Osteocyte (in vitro differentiated cells): ENCODE results near the gene PRKCH. TPM values are rescaled to one million over a fixed set of nuclear protein-coding genes. Genes with fewer than 3 reads are reported as not detected.

Source experiments
- DNase-seq: peaks from one replicate; pipeline ENCODE4 v3.0.0; 2021; ENCODE audit warnings: mixed read lengths; ENCODE audit not compliant: unreplicated experiment; ENCODE audit errors: extremely low spot score
- H3K27ac Mint-ChIP-seq: one replicate; pipeline ENCODE4 v1.8.0; 2021; ENCODE audit warnings: mild to moderate bottlenecking, mixed read lengths; ENCODE audit not compliant: unreplicated experiment
- H3K27me3 Mint-ChIP-seq: one replicate; pipeline ENCODE4 v1.8.0; 2021; ENCODE audit warnings: mixed read lengths; ENCODE audit not compliant: unreplicated experiment
- H3K36me3 Mint-ChIP-seq: one replicate; pipeline ENCODE4 v1.8.0; 2021; ENCODE audit warnings: mixed read lengths; ENCODE audit not compliant: unreplicated experiment
- H3K4me1 Mint-ChIP-seq: one replicate; pipeline ENCODE4 v1.8.0; 2021; ENCODE audit warnings: mixed read lengths; ENCODE audit not compliant: unreplicated experiment
- H3K4me3 Mint-ChIP-seq: one replicate; pipeline ENCODE4 v1.8.0; 2021; ENCODE audit warnings: mild to moderate bottlenecking, moderate library complexity, mixed read lengths; ENCODE audit not compliant: unreplicated experiment
- H3K9me3 Mint-ChIP-seq: one replicate; pipeline ENCODE4 v1.8.0; 2021; ENCODE audit warnings: mixed read lengths; ENCODE audit not compliant: unreplicated experiment
- CTCF ChIP-seq: fragments of 200-600 bp; sonication (generic); IDR thresholded peaks from 2 replicates; pipeline ENCODE4 v1.5.0; 2021; ENCODE audit warnings: antibody characterized with exemption, mild to moderate bottlenecking, moderate library complexity
- total RNA-seq: library from RNA; stranded (reverse); gene quantifications from 2 replicates; pipeline ENCODE4 v1.2.1, GENCODE V29; 2021

PRKCH gene
- total RNA-seq, 1 donor from 2014 or later = 10.6 TPM

GRCh38 chr14:61329478-61330051 lies 8.2 kb downstream of the PRKCH start:
- no peak for DNase-seq
- Mint-ChIP-seq H3K36me3 (no peaks in the 10 kb centered on the region), H3K4me1 (peaks cover 3% of the 10 kb centered on the region), H3K9me3 (peaks cover 4% of the 10 kb centered on the region), H3K4me3 (no peak overlapping the region), H3K27me3 (peaks cover 3% of the 10 kb centered on the region), H3K27ac (no peak overlapping the region)
- TF ChIP-seq CTCF = no peak

- Mint-ChIP-seq H3K9me3 (peaks cover 2% of the 10 kb centered on the region), H3K27ac (no peak overlapping the region), H3K27me3 (peaks cover 3% of the 10 kb centered on the region), H3K36me3 (no peaks in the 10 kb centered on the region), H3K4me3 (no peak overlapping the region), H3K4me1 (peaks cover 3% of the 10 kb centered on the region)
- DNase-seq = no peak
- TF ChIP-seq CTCF = no peak
These were observed 9.1 kb downstream of the PRKCH start for GRCh38 chr14:61330511-61330910.

GRCh38 chr14:61331992-61332657 lies 10.7 kb downstream of the PRKCH start:
- Mint-ChIP-seq H3K9me3 (no peaks in the 10 kb centered on the region), H3K4me1 (no peaks in the 10 kb centered on the region)
- DNase-seq = no peak

GRCh38 chr14:61332658-61333029 lies 11.3 kb downstream of the PRKCH start:
- no peak for TF ChIP-seq CTCF
- no peaks in the 10 kb centered on the region for H3K4me1 Mint-ChIP-seq

More at GRCh38 chr14:61331992-61332657, 10.7 kb downstream of the PRKCH start:
- H3K4me3 Mint-ChIP-seq = no peak overlapping the region
- no peaks in the 10 kb centered on the region for H3K36me3 Mint-ChIP-seq
- H3K27me3 Mint-ChIP-seq = peaks cover 3% of the 10 kb centered on the region
- no peak for TF ChIP-seq CTCF
- H3K27ac Mint-ChIP-seq = no peak overlapping the region

GRCh38 chr14:61333087-61333486 lies 11.7 kb downstream of the PRKCH start:
- no peaks in the 10 kb centered on the region for H3K4me1 Mint-ChIP-seq
- no peak overlapping the region for H3K27ac Mint-ChIP-seq
- no peak for TF ChIP-seq CTCF
- peaks cover 3% of the 10 kb centered on the region for H3K27me3 Mint-ChIP-seq
- no peaks in the 10 kb centered on the region for H3K9me3 Mint-ChIP-seq
- no peaks in the 10 kb centered on the region for H3K36me3 Mint-ChIP-seq
- DNase-seq = no peak
- no peak overlapping the region for H3K4me3 Mint-ChIP-seq

More at GRCh38 chr14:61332658-61333029, 11.3 kb downstream of the PRKCH start:
- no peaks in the 10 kb centered on the region for H3K36me3 Mint-ChIP-seq
- no peak overlapping the region for H3K27ac Mint-ChIP-seq
- no peak for DNase-seq
- H3K27me3 Mint-ChIP-seq = peaks cover 3% of the 10 kb centered on the region
- H3K4me3 Mint-ChIP-seq = no peak overlapping the region
- no peaks in the 10 kb centered on the region for H3K9me3 Mint-ChIP-seq
